Activated T-cell treated with anti-CD3 and anti-CD28 coated beads for 48 hours (primary cell): Measurements from ENCODE around the gene GLCCI1.

Experiments used
- DNase-seq: peaks from one replicate; pipeline ENCODE4 v3.0.0-alpha.2; 2020; ENCODE audit warnings: low read depth

GLCCI1 gene

GRCh38 chr7:8130663-8131062 is 162.1 kb downstream of the GLCCI1 start:
- DNase-seq = no peak

- no peak for DNase-seq
Observed at GRCh38 chr7:8131694-8132605, 163.4 kb downstream of the GLCCI1 start.

GRCh38 chr7:8133188-8133848 is 164.7 kb downstream of the GLCCI1 start:
- no peak for DNase-seq

- no peak for DNase-seq
Observed at GRCh38 chr7:8134089-8134733, 165.6 kb downstream of the GLCCI1 start.

GRCh38 chr7:8135417-8135816 is 166.8 kb downstream of the GLCCI1 start:
- DNase-seq = no peak

GRCh38 chr7:8136051-8136730 is 167.6 kb downstream of the GLCCI1 start:
- DNase-seq = no peak
